ENCODE measurements around the gene ADAMTS4.

GRCh38 chr1:161159087-161159912 lies 39.6 kb downstream of the ADAMTS4 start, which contains the start of gene USP21:
- TF ChIP-seq EZH2 (IDR thresholded peaks at IDR 0.05; ENCODE audit: insufficient read depth, poor library complexity, severe bottlenecking) (no peak), EZH2phosphoT487 (IDR thresholded peaks at IDR 0.05; ENCODE audit: insufficient read depth, low read depth) (no peak)

Measured in GM23248 (cell line).